CD4-positive, CD25-positive, alpha-beta regulatory T cell (primary cell): ENCODE measurements around the gene ANXA4. TPM values are rescaled to one million over a fixed set of nuclear protein-coding genes. Genes with fewer than 3 reads are reported as not detected.
A peak's percentile ranks its signal among the peaks of the same experiment; 100 is the strongest.

Experiments used
- ATAC-seq, 2 donors: fragments of 150-1000 bp; cut with Tn5 transposase; one replicate each; pipeline ENCODE4 v1.10.0; 2021; ENCODE audit warnings: low read depth in 2 of 2, moderate number of reproducible peaks in 2 of 2, moderate library complexity in 1 of 2
- DNase-seq, 3 donors: peaks; one replicate each; pipeline versions ENCODE4 v3.0.0 to v3.0.0-alpha.2; 2012 to 2022; ENCODE audit warnings: mixed read lengths in 1 of 3
- H3K27ac ChIP-seq: one replicate; pipeline ENCODE4 v1.7.0; 2013; ENCODE audit warnings: mild to moderate bottlenecking, low read length; ENCODE audit not compliant: insufficient read depth, poor library complexity, severe bottlenecking
- H3K27me3 ChIP-seq: one replicate; pipeline ENCODE4 v1.7.0; 2013; ENCODE audit warnings: low read length; ENCODE audit not compliant: control insufficient read depth, insufficient read depth
- H3K36me3 ChIP-seq: one replicate; pipeline ENCODE4 v1.7.0; 2013; ENCODE audit warnings: mild to moderate bottlenecking, low read length, moderate library complexity; ENCODE audit not compliant: control insufficient read depth, insufficient read depth
- H3K4me1 ChIP-seq: 2 replicates; pipeline ENCODE4 v1.7.0; 2013; ENCODE audit warnings: mild to moderate bottlenecking, low read length; ENCODE audit not compliant: insufficient read depth, control insufficient read depth, poor library complexity, severe bottlenecking
- H3K4me3 ChIP-seq: one replicate; pipeline ENCODE4 v1.7.0; 2013; ENCODE audit warnings: low read depth, mild to moderate bottlenecking, low read length, moderate library complexity
- H3K9me3 ChIP-seq, 2 experiments: 1 replicate in 1 of 2; 2 replicates in 1 of 2; pipeline ENCODE4 v1.7.0; 2013; ENCODE audit warnings: low read length in 2 of 2, mild to moderate bottlenecking in 1 of 2, moderate library complexity in 1 of 2; ENCODE audit not compliant: control insufficient read depth in 2 of 2
- H3K27ac Mint-ChIP-seq, 3 donors: one replicate each; pipeline ENCODE4 v1.8.0; 2020 to 2022; ENCODE audit warnings: mild to moderate bottlenecking in 3 of 3, mixed read lengths in 3 of 3, moderate library complexity in 2 of 3
- H3K27me3 Mint-ChIP-seq: one replicate; pipeline ENCODE4 v1.8.0; 2022; ENCODE audit warnings: mild to moderate bottlenecking, mixed read lengths
- H3K36me3 Mint-ChIP-seq: one replicate; pipeline ENCODE4 v1.8.0; 2020; ENCODE audit warnings: mixed read lengths
- H3K4me1 Mint-ChIP-seq, 4 donors: one replicate each; pipeline ENCODE4 v1.8.0; 2020 to 2022; ENCODE audit warnings: mixed read lengths in 4 of 4, mild to moderate bottlenecking in 1 of 4
- H3K4me3 Mint-ChIP-seq, 4 donors: one replicate each; pipeline ENCODE4 v1.8.0; 2020 to 2022; ENCODE audit warnings: mild to moderate bottlenecking in 4 of 4, mixed read lengths in 4 of 4, moderate library complexity in 3 of 4
- H3K9me3 Mint-ChIP-seq, 7 donors: one replicate each; pipeline ENCODE4 v1.8.0; 2020 to 2022; ENCODE audit warnings: mixed read lengths in 7 of 7, mild to moderate bottlenecking in 3 of 7, moderate library complexity in 2 of 7
- polyA plus RNA-seq, 4 donors: library from polyadenylated mRNA; unstranded; fragments of 300-500 nt; fragmentation: Illumina TruSeq; gene quantifications; one replicate each; pipeline ENCODE4 v1.2.3, GENCODE V29; 2021
- total RNA-seq: library from RNA; stranded (reverse); gene quantifications from one replicate; pipeline ENCODE4 v1.2.3, GENCODE V29; 2022

The ANXA4 gene
- total and polyA plus RNA-seq, 5 donors from 2014 or later, result 16.5 to 36.8 (median 22.2) TPM

DNA sequence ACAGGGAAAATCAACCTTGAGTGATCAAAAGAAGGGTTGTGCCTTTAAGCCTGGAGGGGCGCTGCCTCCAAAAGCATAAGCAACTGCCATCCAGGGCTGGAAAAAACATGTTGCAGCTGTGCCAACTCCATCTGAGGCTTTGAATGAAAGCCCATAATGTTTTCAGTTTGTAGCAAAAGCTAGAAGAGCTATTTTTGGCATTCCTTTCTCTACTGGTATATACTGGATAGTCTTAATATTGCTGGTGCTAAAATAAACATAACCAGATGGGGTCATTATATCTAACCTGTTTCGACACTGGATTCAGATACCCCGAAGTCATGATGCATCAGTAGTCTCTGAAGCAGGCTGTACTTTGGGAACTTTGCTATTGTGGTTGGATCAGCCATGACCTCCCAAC lies 25.1 kb downstream of the ANXA4 start:
- H3K36me3 Mint-ChIP-seq, result no peaks in the 10 kb centered on the region

DNA sequence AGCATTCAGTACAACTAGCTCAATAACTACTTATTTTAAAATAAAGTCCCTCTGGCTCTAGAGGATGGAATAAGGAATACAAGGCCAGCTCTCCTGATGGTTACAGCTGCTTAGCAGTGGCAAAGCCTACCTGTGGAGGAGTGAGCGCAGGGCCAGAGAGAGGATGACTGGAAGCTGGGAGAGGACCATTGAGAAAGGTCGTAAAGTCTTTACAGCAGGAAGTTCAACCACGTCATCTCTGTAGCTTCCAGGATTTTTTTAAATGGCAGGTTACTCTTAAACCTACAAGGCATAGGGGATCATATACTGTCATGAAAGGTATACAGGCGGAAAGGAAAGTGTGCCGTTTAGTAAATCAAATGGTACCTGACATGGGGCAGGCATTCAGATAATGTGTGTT lies 26.3 kb downstream of the ANXA4 start:
- no peak overlapping the region for H3K27ac Mint-ChIP-seq
- H3K4me1 ChIP-seq, result no peaks in the 10 kb centered on the region

More for the DNA sequence above, 25.1 kb downstream of the ANXA4 start:
- H3K36me3 ChIP-seq, result no peaks in the 10 kb centered on the region
- Mint-ChIP-seq H3K27ac (no peak overlapping the region), H3K27me3 (no peaks in the 10 kb centered on the region), H3K9me3 (no peaks in the 10 kb centered on the region), H3K4me3 (no peak overlapping the region), H3K4me1 (peaks cover 10 to 43% (median 28%) of the 10 kb centered on the region in 4 donors)
- no peaks in the 10 kb centered on the region for H3K4me1 ChIP-seq
- DNase-seq (no peak), ATAC-seq (no peak)
- no peaks in the 10 kb centered on the region for H3K27me3 ChIP-seq
- no peak overlapping the region for H3K4me3 ChIP-seq
- no peaks in the 10 kb centered on the region for H3K9me3 ChIP-seq
- no peak overlapping the region for H3K27ac ChIP-seq

DNA sequence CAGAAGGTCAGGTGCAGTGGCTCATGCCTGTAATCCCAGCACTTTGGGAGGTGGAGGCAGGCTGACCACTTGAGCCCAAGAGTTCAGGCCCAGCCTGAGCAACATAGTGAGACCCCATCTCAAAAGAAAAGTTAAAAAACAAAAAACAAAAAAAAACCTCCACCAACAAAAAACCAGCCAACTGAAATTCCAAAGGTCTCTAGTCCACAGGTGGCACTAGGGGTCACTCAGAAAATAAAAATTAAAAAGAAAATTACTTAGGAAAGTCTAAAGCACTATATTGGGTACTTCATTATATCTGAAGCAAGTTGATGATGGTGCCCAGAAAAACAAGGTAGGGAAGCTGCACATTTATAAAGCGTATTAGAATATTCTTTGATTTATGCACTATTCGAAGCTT lies 26.9 kb downstream of the ANXA4 start:
- Mint-ChIP-seq H3K9me3 (no peaks in the 10 kb centered on the region), H3K4me3 (no peak overlapping the region), H3K27ac (no peak overlapping the region), H3K4me1 (peaks cover 10 to 47% (median 27%) of the 10 kb centered on the region in 4 donors), H3K27me3 (no peaks in the 10 kb centered on the region), H3K36me3 (no peaks in the 10 kb centered on the region)
- no peak overlapping the region for H3K4me3 ChIP-seq
- H3K36me3 ChIP-seq, result no peaks in the 10 kb centered on the region
- no peak for DNase-seq
- no peaks in the 10 kb centered on the region for H3K4me1 ChIP-seq
- no peak overlapping the region for H3K27ac ChIP-seq
- no peaks in the 10 kb centered on the region for H3K27me3 ChIP-seq
- H3K9me3 ChIP-seq, result no peaks in the 10 kb centered on the region
- no peak for ATAC-seq

More for the DNA sequence above, 26.3 kb downstream of the ANXA4 start:
- H3K27me3 ChIP-seq, result no peaks in the 10 kb centered on the region
- DNase-seq (no peak), ATAC-seq (no peak)
- no peaks in the 10 kb centered on the region for H3K27me3 Mint-ChIP-seq
- no peaks in the 10 kb centered on the region for H3K9me3 ChIP-seq
- H3K36me3 Mint-ChIP-seq, result no peaks in the 10 kb centered on the region
- H3K36me3 ChIP-seq, result no peaks in the 10 kb centered on the region
- H3K4me3 ChIP-seq, result no peak overlapping the region
- H3K4me3 Mint-ChIP-seq, result no peak overlapping the region
- no peaks in the 10 kb centered on the region for H3K9me3 Mint-ChIP-seq
- peaks cover 10 to 48% (median 28%) of the 10 kb centered on the region in 4 donors for H3K4me1 Mint-ChIP-seq
- H3K27ac ChIP-seq, result no peak overlapping the region

DNA sequence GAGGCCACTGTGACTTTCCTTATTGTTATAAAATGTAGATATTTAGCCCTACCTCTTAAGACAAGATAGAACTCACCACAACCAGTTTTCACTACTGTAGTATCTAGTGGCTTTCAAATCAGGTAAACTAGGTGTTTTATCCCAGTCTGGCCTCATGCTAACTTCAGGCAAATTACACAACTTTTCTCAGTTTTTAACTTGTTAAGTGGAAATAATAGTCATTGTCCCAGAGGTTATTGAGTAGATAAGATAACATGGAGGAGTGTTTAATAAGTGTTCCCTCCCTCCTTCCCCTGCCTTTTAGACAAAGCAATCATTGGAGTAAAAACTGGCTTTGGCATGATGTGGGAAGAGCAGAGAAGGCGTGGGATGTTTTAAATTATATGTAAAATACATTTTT lies 27.3 kb downstream of the ANXA4 start:
- Histone ChIP-seq H3K4me3 (no peak overlapping the region), H3K4me1 (peaks cover 4% of the 10 kb centered on the region), H3K27me3 (no peaks in the 10 kb centered on the region), H3K36me3 (no peaks in the 10 kb centered on the region), H3K9me3 (no peaks in the 10 kb centered on the region), H3K27ac (no peak overlapping the region)
- peaks cover 10 to 42% (median 24%) of the 10 kb centered on the region in 4 donors for H3K4me1 Mint-ChIP-seq
- no peak for DNase-seq
- H3K9me3 Mint-ChIP-seq, result no peaks in the 10 kb centered on the region
- no peaks in the 10 kb centered on the region for H3K27me3 Mint-ChIP-seq
- H3K27ac Mint-ChIP-seq, result no peak overlapping the region
- no peak for ATAC-seq
- no peak overlapping the region for H3K4me3 Mint-ChIP-seq
- H3K36me3 Mint-ChIP-seq, result no peaks in the 10 kb centered on the region

DNA sequence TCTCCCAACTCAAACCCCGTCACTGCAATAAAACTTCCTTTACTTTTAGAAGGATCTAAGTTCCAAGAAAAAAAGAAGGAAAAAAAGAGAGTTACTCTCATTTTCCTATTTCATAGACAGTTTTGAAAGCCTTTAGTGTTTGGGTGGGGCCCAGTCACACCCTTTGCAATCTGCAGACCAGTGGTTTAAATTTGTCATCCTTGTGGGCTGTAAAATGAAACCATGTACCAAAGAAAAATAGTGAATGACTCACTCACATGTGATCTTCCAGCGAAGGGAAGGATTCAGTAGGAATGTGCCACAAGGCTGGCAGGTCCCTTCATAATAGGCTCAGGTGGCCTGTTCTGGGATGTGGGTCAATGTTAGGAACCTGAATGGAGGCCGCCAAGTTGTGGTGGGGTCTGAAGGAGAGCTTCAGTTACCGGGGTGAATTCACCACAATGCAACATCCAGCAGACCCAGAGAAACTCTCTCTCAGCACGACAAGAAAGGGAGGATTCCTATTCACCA lies 28.3 kb downstream of the ANXA4 start:
- no peak for ATAC-seq
- H3K9me3 Mint-ChIP-seq, result no peaks in the 10 kb centered on the region
- DNase-seq, result peak in 1 of 3 donors; percentile 60
- no peaks in the 10 kb centered on the region for H3K9me3 ChIP-seq
- no peaks in the 10 kb centered on the region for H3K36me3 ChIP-seq
- H3K4me1 ChIP-seq, result peaks cover 14% of the 10 kb centered on the region
- H3K36me3 Mint-ChIP-seq, result no peaks in the 10 kb centered on the region
- no peak overlapping the region for H3K27ac Mint-ChIP-seq
- H3K27me3 ChIP-seq, result no peaks in the 10 kb centered on the region
- H3K4me3 ChIP-seq, result no peak overlapping the region
- no peak overlapping the region for H3K27ac ChIP-seq
- H3K4me1 Mint-ChIP-seq, result peaks cover 11 to 38% (median 24%) of the 10 kb centered on the region in 4 donors
- H3K4me3 Mint-ChIP-seq, result no peak overlapping the region
- H3K27me3 Mint-ChIP-seq, result no peaks in the 10 kb centered on the region

DNA sequence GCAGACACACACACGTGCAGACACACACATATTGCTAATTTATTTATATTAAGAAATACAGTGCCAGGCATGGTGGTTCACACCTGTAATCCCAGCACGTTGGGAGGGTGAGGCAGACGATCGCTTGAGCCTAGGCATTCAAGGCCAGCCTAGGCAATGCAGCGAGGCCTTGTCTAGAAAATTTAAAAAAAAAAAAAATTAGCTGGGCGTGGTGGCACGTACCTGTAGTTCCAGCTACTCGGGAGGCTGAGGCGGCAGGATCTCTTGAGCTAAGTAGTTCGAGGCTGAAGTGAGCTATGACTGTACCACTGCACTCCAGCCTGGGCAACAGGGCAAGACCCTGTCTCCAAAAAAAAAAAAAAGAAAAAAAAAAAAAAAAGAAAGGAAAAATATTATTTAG lies 28.8 kb downstream of the ANXA4 start:
- no peak for ATAC-seq
- Histone ChIP-seq H3K4me3 (no peak overlapping the region), H3K27ac (no peak overlapping the region), H3K9me3 (no peaks in the 10 kb centered on the region), H3K4me1 (peaks cover 19% of the 10 kb centered on the region), H3K36me3 (no peaks in the 10 kb centered on the region), H3K27me3 (no peaks in the 10 kb centered on the region)
- H3K36me3 Mint-ChIP-seq, result no peaks in the 10 kb centered on the region
- H3K27ac Mint-ChIP-seq, result no peak overlapping the region
- no peak overlapping the region for H3K4me3 Mint-ChIP-seq
- DNase-seq, result no peak
- no peaks in the 10 kb centered on the region for H3K9me3 Mint-ChIP-seq
- H3K4me1 Mint-ChIP-seq, result peaks cover 16 to 38% (median 25%) of the 10 kb centered on the region in 4 donors
- no peaks in the 10 kb centered on the region for H3K27me3 Mint-ChIP-seq

DNA sequence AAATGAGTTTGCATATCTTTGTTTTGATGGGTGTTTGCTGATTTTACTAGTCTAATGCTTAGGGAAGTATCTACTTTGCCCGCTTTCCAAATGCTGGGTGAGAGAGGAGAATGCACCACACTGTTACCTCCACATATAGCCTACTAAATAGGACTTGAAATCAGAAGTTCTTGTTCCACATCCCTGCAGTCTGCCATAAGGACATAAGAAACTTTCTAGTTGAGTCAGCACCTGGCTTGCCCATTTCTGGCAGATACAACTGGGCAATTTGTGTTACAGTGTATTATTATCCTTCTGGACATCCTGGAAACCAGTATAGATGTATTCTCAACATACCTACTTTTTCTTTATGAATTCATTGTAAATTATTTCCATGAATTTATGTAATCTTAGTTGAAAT lies 29.5 kb downstream of the ANXA4 start:
- H3K27ac Mint-ChIP-seq, result no peak overlapping the region
- no peak overlapping the region for H3K4me3 Mint-ChIP-seq
- no peaks in the 10 kb centered on the region for H3K9me3 ChIP-seq

DNA sequence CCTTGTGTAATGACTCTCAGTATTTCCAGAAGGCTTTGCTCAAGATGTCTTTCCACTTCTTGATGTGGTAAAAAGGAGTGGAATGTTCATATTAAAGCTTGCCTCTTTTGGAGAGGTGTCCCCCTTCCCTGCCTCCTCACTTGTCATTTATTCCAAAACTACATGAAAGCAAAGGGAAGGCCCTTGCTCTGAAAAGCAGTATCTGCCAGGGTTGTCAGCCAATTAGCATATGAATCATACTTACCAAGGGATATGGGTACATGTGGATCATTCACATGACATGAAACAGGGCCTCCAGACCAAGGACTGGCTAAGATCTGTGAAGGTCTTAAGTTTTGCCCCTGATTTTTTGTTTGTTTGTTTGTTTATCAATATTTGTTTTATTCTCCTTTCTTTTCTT lies 31.3 kb downstream of the ANXA4 start:
- H3K4me1 Mint-ChIP-seq, result peaks cover 16 to 30% (median 20%) of the 10 kb centered on the region in 4 donors
- Histone ChIP-seq H3K4me1 (peaks cover 19% of the 10 kb centered on the region), H3K27me3 (no peaks in the 10 kb centered on the region), H3K36me3 (no peaks in the 10 kb centered on the region), H3K9me3 (no peaks in the 10 kb centered on the region), H3K4me3 (no peak overlapping the region), H3K27ac (no peak overlapping the region)
- ATAC-seq (no peak), DNase-seq (peak in 1 of 3 donors; percentile 18)
- H3K27ac Mint-ChIP-seq, result peak overlapping the region; percentile 37 to 69 (median 60)
- H3K36me3 Mint-ChIP-seq, result no peaks in the 10 kb centered on the region
- H3K4me3 Mint-ChIP-seq, result no peak overlapping the region
- H3K9me3 Mint-ChIP-seq, result peaks cover 0 to 5% (median 0%) of the 10 kb centered on the region in 7 donors
- no peaks in the 10 kb centered on the region for H3K27me3 Mint-ChIP-seq

More for the DNA sequence above, 29.5 kb downstream of the ANXA4 start:
- Histone ChIP-seq H3K27ac (no peak overlapping the region), H3K27me3 (no peaks in the 10 kb centered on the region), H3K4me3 (no peak overlapping the region), H3K4me1 (peaks cover 19% of the 10 kb centered on the region), H3K36me3 (no peaks in the 10 kb centered on the region)
- Mint-ChIP-seq H3K27me3 (no peaks in the 10 kb centered on the region), H3K36me3 (no peaks in the 10 kb centered on the region), H3K9me3 (peaks cover 0 to 4% (median 0%) of the 10 kb centered on the region in 7 donors), H3K4me1 (peaks cover 16 to 31% (median 22%) of the 10 kb centered on the region in 4 donors)
- ATAC-seq, result no peak
- DNase-seq, result no peak
